Activated naive CD4-positive, alpha-beta T cell treated with Interleukin-2 at 50 U/mL for 16 hours (primary cell): ENCODE data around the gene CD81.
"Not testable (repeated sequence)": the region's sequence is repeated elsewhere in the genome, so short reads cannot be mapped to it uniquely, and the experiment has no call there.

Experiments used
- DNase-seq: peaks from one replicate; pipeline ENCODE4 v3.0.0-alpha.2; 2020

CD81 gene

GRCh38 chr11:2376751-2377451, at the start of gene CD81:
CD81 (plus strand) TSS chr11:2377310; CDS start chr11:2377550, 240 bp downstream.
- peak; percentile 61 for DNase-seq

- DNase-seq, result no peak
Measured at GRCh38 chr11:2328021-2328420, 49.1 kb upstream of the CD81 start.

- no peak for DNase-seq
Measured at GRCh38 chr11:2328656-2329354, 48.3 kb upstream of the CD81 start.

- no peak for DNase-seq
Measured at GRCh38 chr11:2329551-2329950, 47.6 kb upstream of the CD81 start.

GRCh38 chr11:2330696-2331095, 46.4 kb upstream of the CD81 start:
- DNase-seq, result no peak

GRCh38 chr11:2331404-2331803, 45.7 kb upstream of the CD81 start:
- no peak for DNase-seq

GRCh38 chr11:2332569-2332968, 44.5 kb upstream of the CD81 start:
- DNase-seq, result not testable (repeated sequence)

GRCh38 chr11:2333486-2334205, 43.5 kb upstream of the CD81 start:
- DNase-seq, result not testable (repeated sequence)

- not testable (repeated sequence) for DNase-seq
Measured at GRCh38 chr11:2335286-2335685, 41.8 kb upstream of the CD81 start.

- DNase-seq, result not testable (repeated sequence)
Measured at GRCh38 chr11:2338760-2339159, 38.4 kb upstream of the CD81 start.

- DNase-seq, result no peak
Measured at GRCh38 chr11:2342557-2342956, 34.6 kb upstream of the CD81 start.

GRCh38 chr11:2342981-2343380, 34.1 kb upstream of the CD81 start:
- no peak for DNase-seq

GRCh38 chr11:2343502-2343901, 33.6 kb upstream of the CD81 start:
- no peak for DNase-seq

- DNase-seq, result no peak
Measured at GRCh38 chr11:2345050-2345449, 32.1 kb upstream of the CD81 start.

GRCh38 chr11:2346014-2346413, 31.1 kb upstream of the CD81 start:
- DNase-seq, result no peak

GRCh38 chr11:2346586-2347307, 30.4 kb upstream of the CD81 start:
- no peak for DNase-seq

GRCh38 chr11:2347308-2347830, 29.7 kb upstream of the CD81 start:
- DNase-seq, result no peak

- DNase-seq, result no peak
Measured at GRCh38 chr11:2348986-2349385, 28.1 kb upstream of the CD81 start.

- no peak for DNase-seq
Measured at GRCh38 chr11:2351701-2352100, 25.4 kb upstream of the CD81 start.

- no peak for DNase-seq
Measured at GRCh38 chr11:2352420-2352819, 24.7 kb upstream of the CD81 start.

- DNase-seq, result no peak
Measured at GRCh38 chr11:2355000-2355644, 22.0 kb upstream of the CD81 start.

GRCh38 chr11:2357246-2357645, 19.9 kb upstream of the CD81 start:
- no peak for DNase-seq
